Neural progenitor cell (in vitro differentiated cells): Measurements from ENCODE around the gene BTBD10. TPM values are rescaled to one million over a fixed set of nuclear protein-coding genes. Genes with fewer than 3 reads are reported as not detected.

Experiments
- DNase-seq: peaks from one replicate; pipeline ENCODE4 v3.0.0-alpha.2; 2016; ENCODE audit warnings: low spot score
- H2AFZ ChIP-seq: fragments of 200-600 bp; sonication (generic); replicated peaks from 2 replicates; pipeline ENCODE4 v1.6.1; 2016; ENCODE audit warnings: antibody characterized with exemption
- H3F3A ChIP-seq: fragments of 200-600 bp; sonication (generic); 2 replicates; pipeline ENCODE4 v1.6.1; 2016; ENCODE audit warnings: antibody characterized with exemption, low read depth
- H3K27ac ChIP-seq: fragments of 200-600 bp; sonication (generic); 2 replicates; pipeline ENCODE4 v1.5.1; 2016; ENCODE audit warnings: mild to moderate bottlenecking
- H3K27me3 ChIP-seq: fragments of 200-600 bp; sonication (generic); 2 replicates; pipeline ENCODE4 v1.6.1; 2016; ENCODE audit warnings: mild to moderate bottlenecking, moderate library complexity
- H3K36me3 ChIP-seq: fragments of 200-600 bp; sonication (generic); 2 replicates; pipeline ENCODE4 v1.5.1; 2016
- H3K4me1 ChIP-seq: fragments of 200-600 bp; sonication (generic); 2 replicates; pipeline ENCODE4 v1.6.1; 2016; ENCODE audit warnings: mixed run types
- H3K4me2 ChIP-seq: fragments of 200-600 bp; sonication (generic); 2 replicates; pipeline ENCODE4 v1.6.1; 2016
- H3K4me3 ChIP-seq: fragments of 200-600 bp; sonication (generic); 2 replicates; pipeline ENCODE4 v1.5.1; 2016
- H3K79me2 ChIP-seq: fragments of 200-600 bp; sonication (generic); 2 replicates; pipeline ENCODE4 v1.6.1; 2016; ENCODE audit warnings: low read depth
- H3K9ac ChIP-seq: fragments of 200-600 bp; sonication (generic); 2 replicates; pipeline ENCODE4 v1.6.1; 2016
- H3K9me3 ChIP-seq: fragments of 200-600 bp; sonication (generic); 2 replicates; pipeline ENCODE4 v1.5.1; 2016; ENCODE audit warnings: low read depth
- H4K20me1 ChIP-seq: fragments of 200-600 bp; sonication (generic); 2 replicates; pipeline ENCODE4 v1.6.1; 2016; ENCODE audit warnings: low read depth
- H3K27ac Mint-ChIP-seq: 3 replicates; pipeline ENCODE4 v1.8.0; 2021; ENCODE audit warnings: mixed read lengths
- H3K27me3 Mint-ChIP-seq: 2 replicates; pipeline ENCODE4 v1.8.0; 2022; ENCODE audit warnings: low read depth, mild to moderate bottlenecking, inconsistent platforms, moderate library complexity, mixed read lengths; ENCODE audit not compliant: insufficient read depth
- H3K36me3 Mint-ChIP-seq: 3 replicates; pipeline ENCODE4 v1.8.0; 2021; ENCODE audit warnings: mixed read lengths
- H3K4me1 Mint-ChIP-seq: 3 replicates; pipeline ENCODE4 v1.8.0; 2021; ENCODE audit warnings: mixed read lengths
- H3K4me3 Mint-ChIP-seq: 3 replicates; pipeline ENCODE4 v1.8.0; 2021; ENCODE audit warnings: mild to moderate bottlenecking, moderate library complexity, mixed read lengths
- H3K9me3 Mint-ChIP-seq: 3 replicates; pipeline ENCODE4 v1.8.0; 2020; ENCODE audit warnings: mixed read lengths
- CTCF ChIP-seq: fragments of 200-600 bp; sonication (generic); IDR thresholded peaks from 2 replicates; pipeline ENCODE4 v1.5.1; 2017; ENCODE audit warnings: antibody characterized with exemption, mild to moderate bottlenecking
- EZH2 ChIP-seq: fragments of 200-600 bp; sonication (generic); IDR thresholded peaks from 2 replicates; pipeline ENCODE4 v1.6.1; 2017; ENCODE audit warnings: antibody characterized with exemption, mild to moderate bottlenecking, moderate library complexity
- EZH2phosphoT487 ChIP-seq: fragments of 200-600 bp; sonication (generic); IDR thresholded peaks from 2 replicates; pipeline ENCODE4 v1.6.1; 2017; ENCODE audit warnings: antibody characterized with exemption
- total RNA-seq: library from RNA; depleted of rRNA; stranded (reverse); fragments of >200 nt; gene quantifications from 2 replicates; pipeline ENCODE4 v1.2.3, GENCODE V29; 2015; ENCODE audit warnings: low replicate concordance

Gene BTBD10
- total RNA-seq, 1 donor from 2014 or later: 59.3 TPM

- DNase-seq: no peak
- Mint-ChIP-seq H3K9me3 (no peaks in the 10 kb centered on the region), H3K27me3 (peaks cover 2% of the 10 kb centered on the region), H3K4me3 (no peak overlapping the region), H3K36me3 (no peaks in the 10 kb centered on the region), H3K27ac (no peak overlapping the region), H3K4me1 (peaks cover 2% of the 10 kb centered on the region)
- H3K27ac ChIP-seq: no peak overlapping the region
- no peaks in the 10 kb centered on the region for H3K79me2 ChIP-seq
- no peak overlapping the region for H3K9ac ChIP-seq
- no peak overlapping the region for H2AFZ ChIP-seq
- no peak overlapping the region for H3K4me2 ChIP-seq
- TF ChIP-seq EZH2phosphoT487 (no peak), CTCF (no peak), EZH2 (no peak)
- no peaks in the 10 kb centered on the region for H3F3A ChIP-seq
- H3K36me3 ChIP-seq: no peaks in the 10 kb centered on the region
- H3K27me3 ChIP-seq: no peaks in the 10 kb centered on the region
- no peaks in the 10 kb centered on the region for H3K4me1 ChIP-seq
- no peaks in the 10 kb centered on the region for H3K9me3 ChIP-seq
- no peak overlapping the region for H3K4me3 ChIP-seq
- H4K20me1 ChIP-seq: no peaks in the 10 kb centered on the region
Observed at GRCh38 chr11:13367115-13367514, 95.9 kb downstream of the BTBD10 start.

DNA sequence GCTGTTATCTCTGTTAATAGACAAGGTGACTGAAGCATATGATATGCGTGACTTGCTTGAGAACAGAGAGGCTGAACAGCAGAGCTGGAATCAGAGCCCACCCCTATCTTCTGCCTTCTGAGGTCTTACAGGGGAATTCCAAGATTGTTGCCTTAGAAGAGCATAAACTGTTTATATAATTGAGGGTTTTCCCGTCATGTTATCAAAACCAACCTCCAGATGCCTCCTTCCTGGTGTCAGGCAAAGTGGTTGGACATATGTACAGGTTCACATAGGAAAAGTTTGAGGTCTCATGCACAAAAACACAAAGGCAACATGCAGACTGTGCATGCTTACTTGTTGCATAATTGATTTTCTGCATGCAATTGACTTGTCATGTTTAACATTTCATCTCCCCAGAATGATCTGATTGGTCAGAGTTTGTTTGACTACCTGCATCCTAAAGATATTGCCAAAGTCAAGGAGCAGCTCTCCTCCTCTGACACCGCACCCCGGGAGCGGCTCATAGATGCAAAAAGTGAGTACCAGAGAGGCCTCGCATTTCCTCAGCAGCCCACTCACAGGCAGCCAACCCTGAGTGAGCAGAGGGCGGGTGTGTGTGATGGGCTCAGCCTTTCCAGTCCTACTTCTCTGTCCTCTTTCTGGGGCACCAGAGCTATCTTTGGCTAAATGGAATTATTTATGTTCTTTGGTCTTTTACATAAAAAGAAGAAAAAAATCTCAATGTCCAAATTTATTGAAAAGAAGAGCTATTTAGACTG, 96.6 kb downstream of the BTBD10 start:
- Histone ChIP-seq H3K9ac (no peak overlapping the region), H3F3A (no peaks in the 10 kb centered on the region), H3K4me2 (no peak overlapping the region), H3K4me1 (no peaks in the 10 kb centered on the region), H3K4me3 (no peak overlapping the region), H4K20me1 (no peaks in the 10 kb centered on the region), H3K79me2 (no peaks in the 10 kb centered on the region), H3K36me3 (no peaks in the 10 kb centered on the region), H3K27ac (no peak overlapping the region), H3K9me3 (no peaks in the 10 kb centered on the region), H2AFZ (no peak overlapping the region), H3K27me3 (no peaks in the 10 kb centered on the region)
- TF ChIP-seq EZH2phosphoT487: no peak
- no peak for TF ChIP-seq CTCF
- no peak for TF ChIP-seq EZH2
- Mint-ChIP-seq H3K9me3 (no peaks in the 10 kb centered on the region), H3K4me3 (no peak overlapping the region), H3K36me3 (no peaks in the 10 kb centered on the region), H3K27ac (no peak overlapping the region), H3K4me1 (peaks cover 2% of the 10 kb centered on the region), H3K27me3 (peaks cover 2% of the 10 kb centered on the region)
- DNase-seq: no peak

DNA sequence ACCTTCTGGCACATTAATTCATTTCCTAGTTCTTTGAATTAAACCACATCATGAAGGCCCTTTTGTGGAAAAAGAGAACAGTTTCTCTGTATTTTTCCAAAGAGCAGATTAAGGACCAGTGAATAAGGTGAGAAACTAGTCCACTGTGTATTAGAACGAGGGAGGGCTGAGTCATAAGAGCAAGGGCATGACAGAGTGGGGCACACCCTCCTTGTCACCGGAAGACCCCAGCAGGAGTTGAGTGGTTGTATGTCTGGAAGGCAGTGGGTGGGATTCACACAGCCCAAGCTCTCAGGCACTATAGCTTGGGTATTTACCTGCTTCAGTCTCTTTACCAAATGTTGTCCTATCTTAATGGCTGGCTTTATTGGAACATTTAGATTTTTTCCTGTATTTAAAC, 98.6 kb downstream of the BTBD10 start:
- H3K9me3 ChIP-seq: no peaks in the 10 kb centered on the region
- Mint-ChIP-seq H3K36me3 (peaks cover 3% of the 10 kb centered on the region), H3K27ac (no peak overlapping the region), H3K9me3 (no peaks in the 10 kb centered on the region), H3K4me1 (peaks cover 7% of the 10 kb centered on the region), H3K4me3 (no peak overlapping the region), H3K27me3 (peaks cover 2% of the 10 kb centered on the region)
- no peak overlapping the region for H3K4me3 ChIP-seq
- H3K27me3 ChIP-seq: no peaks in the 10 kb centered on the region
- H3K4me2 ChIP-seq: no peak overlapping the region
- H2AFZ ChIP-seq: no peak overlapping the region
- H3K4me1 ChIP-seq: peaks cover 13% of the 10 kb centered on the region
- no peaks in the 10 kb centered on the region for H3K79me2 ChIP-seq
- H4K20me1 ChIP-seq: no peaks in the 10 kb centered on the region
- H3K9ac ChIP-seq: no peak overlapping the region
- TF ChIP-seq CTCF: no peak
- TF ChIP-seq EZH2: no peak
- TF ChIP-seq EZH2phosphoT487: no peak
- peaks cover 10% of the 10 kb centered on the region for H3F3A ChIP-seq
- no peaks in the 10 kb centered on the region for H3K36me3 ChIP-seq
- H3K27ac ChIP-seq: no peak overlapping the region
- no peak for DNase-seq
